MM.1S (cell line): ENCODE data around the gene TLDC2.

Experiments used
- CTCF ChIP-seq: fragments of 300-600 bp; sonication (generic); IDR thresholded peaks from 2 replicates; pipeline ENCODE4 v1.5.1; 2016; ENCODE audit warnings: antibody characterized with exemption, low read length, mixed read lengths
- EZH2 ChIP-seq: fragments of 300-600 bp; sonication (generic); optimal IDR thresholded peaks from 2 replicates; pipeline ENCODE3; 2017; ENCODE audit warnings: low read depth, mild to moderate bottlenecking, antibody characterized with exemption, low read length, mixed read lengths
- EZH2phosphoT487 ChIP-seq: fragments of 300-600 bp; sonication (generic); IDR thresholded peaks from 2 replicates; pipeline ENCODE4 v1.6.1; 2018; ENCODE audit warnings: antibody characterized with exemption, low read length

DNA sequence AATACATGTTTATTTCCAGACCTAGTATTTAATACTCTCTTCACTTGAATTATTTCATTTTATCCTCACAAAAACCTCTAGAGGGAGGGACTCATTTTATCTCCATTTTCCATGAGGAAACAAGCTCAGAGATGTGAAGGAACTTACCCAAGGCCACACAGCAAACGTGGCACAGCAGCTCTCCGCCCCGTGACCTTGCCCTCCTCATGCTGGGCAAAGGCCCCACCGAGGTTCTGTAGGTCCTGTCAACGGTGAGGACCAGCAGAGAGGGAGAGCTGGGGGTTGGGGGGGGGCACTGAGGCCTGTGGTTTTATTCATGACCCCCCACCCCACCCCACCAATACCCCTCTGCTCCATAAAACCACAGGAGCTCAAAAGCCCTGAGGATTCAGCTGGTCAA lies 40.9 kb upstream of the TLDC2 start:
- TF ChIP-seq CTCF (no peak), EZH2 (no peak), EZH2phosphoT487 (no peak)
